GM21515 (cell line): ENCODE measurements around the gene GPR39.

ENCODE experiments used
- ATAC-seq: cut with Tn5 transposase; IDR thresholded peaks from one replicate; pipeline ENCODE4 v1.9.1; 2021; ENCODE audit not compliant: unreplicated experiment

Gene GPR39

DNA sequence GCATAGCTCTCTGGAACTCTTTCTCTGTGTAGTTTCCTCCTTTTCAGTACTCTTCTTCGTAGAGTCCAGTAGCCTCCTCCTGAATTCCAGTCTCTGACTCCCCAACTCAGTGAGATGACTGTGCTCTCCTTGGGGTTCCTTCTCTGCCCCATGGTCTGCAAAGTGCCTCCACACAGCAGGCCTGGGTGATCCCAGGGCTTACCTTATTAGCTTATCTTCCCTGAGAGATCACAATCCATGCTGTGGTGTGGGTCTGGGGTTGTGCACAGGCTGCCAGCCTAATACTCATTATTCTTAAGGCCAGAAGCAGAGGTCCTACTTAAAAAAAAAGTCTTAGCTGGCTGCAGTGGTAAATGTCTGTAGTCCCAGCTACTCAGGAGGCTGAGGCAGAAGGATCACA lies 4.6 kb upstream of the GPR39 start:
- ATAC-seq = no peak

GRCh38 chr2:132414081-132414480 lies 2.5 kb upstream of the GPR39 start:
- no peak for ATAC-seq

GRCh38 chr2:132415256-132415914 lies 1.2 kb upstream of the GPR39 start:
- ATAC-seq = no peak

DNA sequence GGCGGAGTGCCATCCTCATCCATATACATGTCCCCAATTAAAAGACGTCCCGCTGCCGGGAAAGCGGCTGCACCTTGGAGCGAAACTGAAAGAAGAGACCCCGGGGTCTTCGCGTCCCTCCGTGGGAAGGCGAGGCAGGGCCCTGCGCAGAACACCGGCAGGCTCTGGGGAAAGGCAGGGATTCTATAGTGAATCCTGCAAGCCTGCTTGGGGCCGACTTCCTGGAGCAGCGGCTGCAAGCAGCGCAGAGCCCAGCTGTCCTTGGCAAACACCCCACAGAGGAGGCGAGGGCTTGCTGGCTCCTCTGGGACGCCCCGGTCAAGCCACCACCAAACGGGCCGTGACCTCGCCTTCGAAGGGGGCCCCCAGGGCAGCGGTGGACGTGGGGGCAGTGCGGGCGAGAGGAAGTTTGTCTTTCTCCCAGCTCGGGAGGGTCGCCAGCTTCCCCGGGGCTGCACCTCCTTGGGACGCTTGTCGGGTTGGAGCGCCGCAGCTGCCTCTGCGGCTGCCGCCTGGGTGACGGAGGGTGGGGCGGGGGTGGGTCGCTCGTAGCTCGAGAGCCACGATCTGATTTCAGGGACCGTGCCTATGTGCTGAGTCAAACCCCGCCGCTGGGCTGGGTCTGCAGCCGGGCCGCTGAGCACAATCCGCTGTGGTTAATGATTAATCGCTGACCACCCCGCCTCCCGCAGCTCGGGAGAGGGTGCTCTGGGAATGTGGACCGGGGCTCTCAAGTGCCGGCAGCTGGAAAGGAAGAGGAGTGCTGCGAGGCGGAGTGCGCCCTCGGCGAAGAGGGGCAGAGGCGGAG lies 486 bp upstream of the GPR39 start:
- ATAC-seq = no peak

DNA sequence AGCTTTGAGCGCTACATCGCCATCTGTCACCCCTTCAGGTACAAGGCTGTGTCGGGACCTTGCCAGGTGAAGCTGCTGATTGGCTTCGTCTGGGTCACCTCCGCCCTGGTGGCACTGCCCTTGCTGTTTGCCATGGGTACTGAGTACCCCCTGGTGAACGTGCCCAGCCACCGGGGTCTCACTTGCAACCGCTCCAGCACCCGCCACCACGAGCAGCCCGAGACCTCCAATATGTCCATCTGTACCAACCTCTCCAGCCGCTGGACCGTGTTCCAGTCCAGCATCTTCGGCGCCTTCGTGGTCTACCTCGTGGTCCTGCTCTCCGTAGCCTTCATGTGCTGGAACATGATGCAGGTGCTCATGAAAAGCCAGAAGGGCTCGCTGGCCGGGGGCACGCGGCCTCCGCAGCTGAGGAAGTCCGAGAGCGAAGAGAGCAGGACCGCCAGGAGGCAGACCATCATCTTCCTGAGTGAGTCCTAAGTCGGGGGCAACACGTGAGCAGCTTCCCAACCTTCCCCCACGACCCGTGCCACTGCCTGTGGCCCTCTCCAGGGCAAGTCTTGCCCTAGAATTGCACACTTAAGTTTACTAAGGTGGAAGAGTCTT lies 928 bp downstream of the GPR39 start:
- ATAC-seq = no peak

- ATAC-seq = no peak
These were observed 2.6 kb downstream of the GPR39 start for GRCh38 chr2:132419235-132419634.

DNA sequence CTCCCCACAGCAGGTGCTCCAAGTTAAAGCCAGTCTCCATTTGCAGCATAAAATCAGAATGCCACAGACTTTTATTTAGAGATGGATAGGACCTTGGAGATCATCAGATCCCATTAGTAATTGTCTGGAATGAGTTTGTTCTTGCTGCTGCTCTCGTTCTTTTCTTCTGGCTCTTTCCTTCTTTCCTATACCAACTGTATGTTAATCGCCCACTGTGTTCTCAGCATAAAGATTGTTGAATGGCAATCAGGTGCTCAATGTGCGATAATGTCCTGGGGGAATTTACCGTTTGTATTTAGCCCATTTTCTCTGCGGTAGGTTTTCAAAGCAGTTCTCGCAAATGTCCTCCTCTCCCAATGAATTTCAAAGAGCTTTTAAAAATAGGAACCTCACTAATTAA lies 3.3 kb downstream of the GPR39 start:
- ATAC-seq = no peak

DNA sequence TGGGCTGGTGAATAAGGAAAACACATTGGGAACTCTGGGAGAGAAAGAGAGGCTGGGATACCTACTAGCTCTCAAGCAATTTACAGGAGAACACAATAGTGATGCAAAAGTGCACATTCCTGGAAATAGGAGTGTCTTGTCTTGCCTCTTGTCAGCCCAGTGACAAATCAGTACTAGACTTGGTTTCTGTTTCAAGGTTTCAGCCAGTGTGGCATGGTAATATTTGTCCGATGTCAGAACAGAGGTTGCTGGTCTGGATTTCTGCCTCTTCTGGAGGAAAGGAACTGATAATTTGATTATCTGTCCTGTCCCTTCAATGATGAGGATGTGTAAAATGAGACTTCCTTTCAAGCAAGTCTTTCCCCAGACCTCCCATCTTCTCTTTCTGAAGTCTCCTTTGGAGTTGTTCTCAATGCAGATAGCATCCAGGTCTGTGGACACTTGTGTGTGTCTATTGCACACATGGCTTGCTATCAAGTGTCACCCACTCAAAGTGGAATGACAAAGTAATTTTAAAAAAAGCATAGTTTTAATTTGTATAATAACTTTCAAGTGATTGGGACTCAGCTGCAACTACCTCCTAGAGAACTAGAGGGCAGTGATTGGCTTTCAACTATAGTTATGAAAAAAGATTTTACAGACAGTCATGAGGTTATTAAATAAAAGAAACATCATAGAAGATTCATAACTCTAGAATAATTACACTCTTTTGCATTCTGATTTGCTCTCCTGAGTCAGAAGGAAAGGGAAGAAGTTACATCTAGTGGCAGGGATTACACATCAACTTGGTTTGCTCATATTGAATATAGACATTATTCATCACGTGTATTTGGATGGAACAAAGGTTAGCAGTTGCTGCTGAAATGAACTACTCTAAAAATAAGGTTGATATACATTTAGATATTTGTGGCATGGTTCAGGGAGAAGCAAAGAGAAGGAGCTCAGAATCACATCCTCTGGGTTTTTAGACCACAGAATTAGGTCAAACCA lies 4.5 kb downstream of the GPR39 start:
- no peak for ATAC-seq

GRCh38 chr2:132422736-132423135 lies 6.1 kb downstream of the GPR39 start:
- ATAC-seq = no peak

- ATAC-seq = no peak
These were observed 8.0 kb downstream of the GPR39 start for GRCh38 chr2:132424526-132425121.

DNA sequence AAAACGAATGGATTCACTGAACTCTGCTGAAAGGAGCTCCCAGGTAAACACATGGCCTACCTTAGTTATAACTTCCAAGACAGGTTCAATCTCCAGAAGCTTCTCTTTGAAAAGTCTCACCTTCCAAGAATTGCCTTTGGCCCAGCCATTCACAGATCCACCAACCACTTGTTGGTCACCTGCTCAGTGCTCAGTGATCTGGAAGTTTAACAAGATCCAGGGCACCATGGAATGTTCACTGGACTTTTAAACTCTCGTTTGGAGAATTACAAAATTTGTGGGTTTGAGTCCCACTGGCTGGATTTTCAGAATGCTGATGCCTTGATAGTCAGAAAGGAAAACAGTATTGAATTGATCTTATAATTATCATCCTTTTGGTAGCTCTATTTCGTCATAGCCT lies 9.4 kb downstream of the GPR39 start:
- no peak for ATAC-seq

GRCh38 chr2:132426656-132427055 lies 10.1 kb downstream of the GPR39 start:
- no peak for ATAC-seq

- no peak for ATAC-seq
These were observed 12.7 kb downstream of the GPR39 start for GRCh38 chr2:132429351-132429750.

- no peak for ATAC-seq
These were observed 13.5 kb downstream of the GPR39 start for GRCh38 chr2:132429941-132430573.

DNA sequence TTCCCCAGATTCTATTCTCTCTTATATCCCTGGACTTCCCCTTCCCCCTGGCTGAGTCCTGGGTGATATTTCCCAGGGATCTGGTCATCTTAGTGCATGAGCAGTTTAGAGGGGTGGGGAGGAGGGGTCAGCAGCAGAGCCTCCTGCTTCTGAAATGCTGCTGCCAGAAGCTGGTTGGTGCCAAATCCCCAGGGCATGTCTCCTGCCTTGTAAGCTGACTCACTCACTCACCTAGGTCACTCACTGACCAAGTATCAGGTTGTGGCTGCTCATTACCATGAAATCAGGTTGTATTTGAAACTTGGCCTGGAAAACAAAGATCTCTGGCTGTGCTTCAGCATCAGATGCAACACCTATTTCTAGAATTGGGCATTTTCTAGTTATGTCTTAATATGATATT lies 14.3 kb downstream of the GPR39 start:
- ATAC-seq = no peak

DNA sequence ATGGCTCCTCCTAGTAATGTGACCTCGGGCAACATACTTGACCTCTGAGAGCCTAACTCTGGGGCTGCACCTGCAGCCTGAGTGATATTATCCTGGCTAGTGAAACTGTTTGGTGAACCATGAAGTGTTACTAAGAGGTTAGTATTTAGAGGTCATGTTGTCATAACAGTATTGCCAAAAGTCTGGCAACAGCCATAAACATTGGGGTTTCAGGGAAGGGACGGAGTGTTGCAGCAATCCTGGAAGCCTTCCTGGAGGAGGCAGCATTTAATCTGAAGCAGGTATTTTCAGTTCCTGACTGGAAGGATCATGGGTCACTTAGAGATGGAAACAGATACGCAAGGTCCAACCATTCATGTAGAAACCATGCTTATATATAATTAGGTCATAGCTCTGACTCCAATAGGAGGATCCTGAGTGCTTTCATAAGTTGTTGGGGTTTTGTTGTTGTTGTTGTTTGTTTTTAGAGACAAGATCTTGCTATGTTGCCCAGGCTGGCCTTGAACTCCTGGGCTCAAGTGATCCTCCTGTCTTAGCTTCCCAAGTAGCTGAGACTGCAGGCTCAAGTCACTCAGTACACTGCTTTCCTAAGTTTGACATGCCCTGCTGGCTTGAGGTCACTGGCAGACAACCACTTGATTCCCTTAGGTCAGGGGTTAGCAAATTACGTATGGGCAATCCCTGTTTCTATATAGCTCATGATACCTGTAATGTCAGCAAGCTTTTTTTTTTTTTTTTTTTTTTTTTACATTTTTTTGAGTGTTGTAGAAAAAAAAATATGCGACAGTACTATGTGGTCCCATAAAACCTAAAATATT lies 21.5 kb downstream of the GPR39 start:
- no peak for ATAC-seq

DNA sequence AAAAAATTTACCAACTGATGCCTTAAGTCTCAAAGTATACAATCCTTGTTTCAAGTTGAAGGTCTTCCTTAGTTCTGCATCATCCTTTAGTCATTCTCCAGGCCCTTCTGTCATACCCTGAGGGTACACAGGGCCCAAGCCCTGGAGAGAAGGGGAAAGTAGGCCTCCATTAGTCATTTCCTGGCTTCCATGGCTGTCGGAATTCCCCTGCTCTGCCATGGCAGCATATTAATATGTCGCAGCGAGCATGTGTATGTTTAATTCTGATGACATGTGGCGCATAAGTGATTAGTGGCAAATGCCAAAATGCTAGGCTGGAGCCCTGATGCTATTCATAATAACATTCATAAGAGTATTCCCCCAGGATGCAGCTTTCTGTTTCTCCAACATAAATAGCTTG lies 22.1 kb downstream of the GPR39 start:
- ATAC-seq = no peak

DNA sequence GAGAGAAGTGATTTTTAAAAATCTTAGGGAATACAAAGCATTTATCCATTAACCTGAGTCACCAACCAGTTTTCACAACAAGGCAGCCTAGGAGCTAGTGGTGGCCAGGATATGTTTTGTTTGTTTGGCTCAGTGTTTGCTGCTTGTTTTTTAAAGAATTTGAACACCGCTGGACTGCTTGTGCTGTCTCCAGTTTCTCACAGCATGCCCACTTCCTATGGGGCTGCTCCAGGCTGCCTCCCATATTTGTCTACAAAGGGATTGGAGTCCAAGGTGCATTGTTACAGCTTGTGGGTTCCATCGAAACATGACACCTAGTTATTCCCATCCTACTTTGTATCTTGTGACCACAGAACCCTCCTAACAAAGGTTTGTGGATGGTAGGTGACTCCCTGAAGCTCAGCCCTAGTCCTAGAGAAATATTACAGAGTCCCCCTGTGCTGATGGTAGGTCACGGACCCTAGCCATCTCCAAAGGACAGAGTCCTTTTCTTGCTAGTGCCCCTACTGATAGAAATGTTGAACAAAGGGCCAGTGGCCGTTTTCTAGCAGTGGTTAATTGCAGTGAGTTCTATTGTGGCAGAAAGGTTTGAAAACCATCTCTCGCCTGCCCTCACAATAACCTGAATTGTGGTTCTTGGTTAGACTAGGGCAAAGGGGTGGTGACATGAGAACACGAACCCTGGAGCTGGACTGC lies 23.2 kb downstream of the GPR39 start:
- no peak for ATAC-seq

GRCh38 chr2:132441051-132441450 lies 24.4 kb downstream of the GPR39 start:
- no peak for ATAC-seq
